Stimulated activated CD4-positive, alpha-beta T cell treated with anti-CD3 and anti-CD28 coated beads, TNF-alpha, amount 100 ng/mL, for 48 hours (primary cell): ENCODE results near the gene HNRNPCL1.
"Not testable (repeated sequence)": the region's sequence is repeated elsewhere in the genome, so short reads cannot be mapped to it uniquely, and the experiment has no call there.

Experiments
- DNase-seq, 3 donors: peaks; one replicate each; pipeline ENCODE4 v3.0.0-alpha.2; 2020; ENCODE audit warnings: low read depth in 3 of 3

HNRNPCL1 gene

GRCh38 chr1:12848620-12849019, at the start of gene HNRNPCL1:
Gene HNRNPCL1 (minus strand): TSS chr1:12848720. CDS start chr1:12848289, 431 bp downstream.
- DNase-seq: not testable (repeated sequence)

GRCh38 chr1:12898170-12898569, 49.6 kb upstream of the HNRNPCL1 start, which contains the start of gene PRAMEF10:
Gene PRAMEF10 (minus strand): TSS chr1:12898270. CDS start chr1:12895847, 2,423 bp downstream.
- not testable (repeated sequence) for DNase-seq

- not testable (repeated sequence) for DNase-seq
Measured at GRCh38 chr1:12886101-12886500, 37.6 kb upstream of the HNRNPCL1 start, which contains the start of gene PRAMEF4. Gene PRAMEF4 (minus strand): TSS chr1:12886201. CDS start chr1:12883394, 2,807 bp downstream.

GRCh38 chr1:12878453-12878852, 29.9 kb upstream of the HNRNPCL1 start:
- DNase-seq: not testable (repeated sequence)

GRCh38 chr1:12863131-12863880, 14.8 kb upstream of the HNRNPCL1 start:
- DNase-seq: not testable (repeated sequence)

GRCh38 chr1:12856786-12857185, 8.3 kb upstream of the HNRNPCL1 start, which contains the start of gene PRAMEF2:
Gene PRAMEF2 (plus strand): TSS chr1:12857086. CDS start chr1:12859010, 1,924 bp downstream.
- not testable (repeated sequence) for DNase-seq

GRCh38 chr1:12851779-12852178, 3.3 kb upstream of the HNRNPCL1 start:
- no peak for DNase-seq

- not testable (repeated sequence) for DNase-seq
Measured at GRCh38 chr1:12833251-12833650, 15.3 kb downstream of the HNRNPCL1 start.

GRCh38 chr1:12831310-12831709, 17.2 kb downstream of the HNRNPCL1 start, which contains the start of gene PRAMEF11:
Gene PRAMEF11 (minus strand): TSS chr1:12831410. CDS start chr1:12828789, 2,621 bp downstream.
- DNase-seq: not testable (repeated sequence)

GRCh38 chr1:12819061-12819460, 29.5 kb downstream of the HNRNPCL1 start:
- DNase-seq: not testable (repeated sequence)

- no peak for DNase-seq
Measured at GRCh38 chr1:12811409-12811784, 37.1 kb downstream of the HNRNPCL1 start.

- DNase-seq: no peak
Measured at GRCh38 chr1:12810691-12811408, 37.7 kb downstream of the HNRNPCL1 start.

- no peak for DNase-seq
Measured at GRCh38 chr1:12809933-12810332, 38.6 kb downstream of the HNRNPCL1 start.

GRCh38 chr1:12799730-12800129, 48.8 kb downstream of the HNRNPCL1 start:
- DNase-seq: no peak

- DNase-seq: no peak
Measured at GRCh38 chr1:12798911-12799310, 49.6 kb downstream of the HNRNPCL1 start.
